Measurements from ENCODE around the gene PCMTD2.
A peak's percentile ranks its signal among the peaks of the same experiment; 100 is the strongest.

The PCMTD2 gene

GRCh38 chr20:64222291-64222735 lies 33.2 kb upstream of the PCMTD2 start:
- no peaks in the 10 kb centered on the region for H3K9me3 Mint-ChIP-seq
- peaks cover 65% of the 10 kb centered on the region for H3K4me1 Mint-ChIP-seq
- no peak overlapping the region for H3K4me3 Mint-ChIP-seq
- TF ChIP-seq CTCF (IDR thresholded peaks at IDR 0.05; ENCODE audit: unreplicated experiment in 3 of 3): no peak
- peaks cover 12% of the 10 kb centered on the region for H3K27me3 Mint-ChIP-seq (ENCODE audit: low read depth)
- H3K27ac Mint-ChIP-seq: peak overlapping the region in 1 of 3 experiments; percentile 96
- H3K36me3 Mint-ChIP-seq (ENCODE audit: low read depth): no peaks in the 10 kb centered on the region

GRCh38 chr20:64222851-64223525 lies 32.6 kb upstream of the PCMTD2 start:
- H3K4me1 Mint-ChIP-seq: peaks cover 59% of the 10 kb centered on the region
- peak overlapping the region; percentile 95 to 96 (median 96) for H3K27ac Mint-ChIP-seq
- H3K36me3 Mint-ChIP-seq (ENCODE audit: low read depth): no peaks in the 10 kb centered on the region
- peaks cover 16% of the 10 kb centered on the region for H3K27me3 Mint-ChIP-seq (ENCODE audit: low read depth)
- H3K9me3 Mint-ChIP-seq: no peaks in the 10 kb centered on the region
- no peak for TF ChIP-seq CTCF (IDR thresholded peaks at IDR 0.05; ENCODE audit: unreplicated experiment in 3 of 3)
- H3K4me3 Mint-ChIP-seq: peak overlapping the region; percentile 6 to 54 (median 33)

GRCh38 chr20:64223526-64224067 lies 32.0 kb upstream of the PCMTD2 start:
- peaks cover 57% of the 10 kb centered on the region for H3K4me1 Mint-ChIP-seq
- no peaks in the 10 kb centered on the region for H3K36me3 Mint-ChIP-seq (ENCODE audit: low read depth)
- no peaks in the 10 kb centered on the region for H3K9me3 Mint-ChIP-seq
- peak overlapping the region; percentile 27 to 54 (median 33) for H3K4me3 Mint-ChIP-seq
- peaks cover 17% of the 10 kb centered on the region for H3K27me3 Mint-ChIP-seq (ENCODE audit: low read depth)
- peak overlapping the region; percentile 95 to 96 (median 96) for H3K27ac Mint-ChIP-seq
- TF ChIP-seq CTCF (IDR thresholded peaks at IDR 0.05; ENCODE audit: unreplicated experiment in 3 of 3): peak; percentile 45 to 63 (median 48)

- Mint-ChIP-seq H3K27ac (peak overlapping the region; percentile 95 to 96 (median 96)), H3K36me3 (ENCODE audit: low read depth) (no peaks in the 10 kb centered on the region), H3K4me1 (peaks cover 48% of the 10 kb centered on the region)
Observed at GRCh38 chr20:64224351-64225170, 31.0 kb upstream of the PCMTD2 start.

GRCh38 chr20:64225171-64225595 lies 30.4 kb upstream of the PCMTD2 start:
- H3K4me1 Mint-ChIP-seq: peaks cover 53% of the 10 kb centered on the region

More at GRCh38 chr20:64224351-64225170, 31.0 kb upstream of the PCMTD2 start:
- no peak for TF ChIP-seq CTCF (IDR thresholded peaks at IDR 0.05; ENCODE audit: unreplicated experiment in 3 of 3)
- no peaks in the 10 kb centered on the region for H3K9me3 Mint-ChIP-seq
- peak overlapping the region; percentile 21 to 46 (median 33) for H3K4me3 Mint-ChIP-seq
- H3K27me3 Mint-ChIP-seq (ENCODE audit: low read depth): peaks cover 13% of the 10 kb centered on the region

More at GRCh38 chr20:64225171-64225595, 30.4 kb upstream of the PCMTD2 start:
- TF ChIP-seq CTCF (IDR thresholded peaks at IDR 0.05; ENCODE audit: unreplicated experiment in 3 of 3): no peak
- H3K9me3 Mint-ChIP-seq: no peaks in the 10 kb centered on the region
- H3K27ac Mint-ChIP-seq: peak overlapping the region; percentile 95 to 96 (median 96)
- H3K27me3 Mint-ChIP-seq (ENCODE audit: low read depth): peaks cover 13% of the 10 kb centered on the region
- H3K36me3 Mint-ChIP-seq (ENCODE audit: low read depth): no peaks in the 10 kb centered on the region
- H3K4me3 Mint-ChIP-seq: peak overlapping the region in 2 of 3 experiments; percentile 33
